GM21528 (cell line): ENCODE measurements around the gene BMI1.
"Not testable (repeated sequence)": the region's sequence is repeated elsewhere in the genome, so short reads cannot be mapped to it uniquely, and the experiment has no call there.

Source experiments
- ATAC-seq: cut with Tn5 transposase; IDR thresholded peaks from one replicate; pipeline ENCODE4 v1.9.1; 2021; ENCODE audit warnings: mild to moderate bottlenecking, moderate library complexity; ENCODE audit not compliant: unreplicated experiment, low FRiP score

Gene BMI1

GRCh38 chr10:22338185-22338900 lies 17.4 kb downstream of the BMI1 start:
- ATAC-seq = no peak

GRCh38 chr10:22338931-22339330 lies 18.0 kb downstream of the BMI1 start:
- no peak for ATAC-seq

GRCh38 chr10:22339761-22340328 lies 18.9 kb downstream of the BMI1 start:
- no peak for ATAC-seq

DNA sequence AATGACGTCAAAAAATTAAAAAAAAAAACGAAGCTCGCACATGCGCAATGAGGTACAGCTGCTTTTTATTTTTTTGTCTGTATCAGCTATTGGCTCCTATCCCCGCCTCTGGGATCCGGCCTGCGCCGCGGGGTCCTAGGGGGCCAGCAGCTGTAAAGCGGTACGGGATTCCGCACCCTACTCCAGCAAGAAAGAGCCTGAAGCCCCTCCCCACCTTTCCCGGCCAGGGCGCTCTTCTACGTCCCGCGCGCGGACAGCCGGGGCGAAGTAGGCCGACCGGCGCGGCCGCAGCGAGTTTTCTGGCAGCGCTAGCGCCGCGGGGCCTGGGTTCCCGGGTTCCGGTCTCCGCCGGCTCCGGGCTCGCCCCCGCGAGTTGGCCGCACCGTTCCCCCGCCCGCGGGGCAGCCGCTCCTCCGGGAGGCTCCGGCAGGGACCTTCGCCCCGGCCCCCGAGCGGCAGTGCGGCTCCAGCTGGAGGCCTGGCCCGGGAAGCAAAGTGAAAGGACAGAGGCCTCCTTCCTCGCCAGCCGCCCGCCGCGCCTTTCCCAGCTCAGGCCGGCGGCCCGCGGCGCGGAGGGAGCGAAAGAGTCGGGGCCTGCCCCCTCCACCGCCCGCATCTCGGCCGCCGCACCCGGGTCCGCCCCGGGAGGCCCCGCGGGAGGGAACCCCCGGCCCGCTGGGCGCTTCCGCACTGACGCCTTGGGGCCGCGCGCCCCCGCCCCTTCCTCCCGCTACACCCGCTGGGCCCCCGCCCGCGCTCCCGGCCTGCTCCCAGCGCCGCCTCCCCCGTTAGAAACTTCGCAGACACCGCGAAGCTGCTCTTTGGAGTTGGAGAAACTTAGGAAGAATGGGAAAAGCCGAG lies 19.7 kb downstream of the BMI1 start:
- peak; percentile 53 for ATAC-seq

GRCh38 chr10:22341190-22341925 lies 20.5 kb downstream of the BMI1 start:
- peak; percentile 18 for ATAC-seq

- no peak for ATAC-seq
These were observed 21.0 kb downstream of the BMI1 start for GRCh38 chr10:22341926-22342196.

- no peak for ATAC-seq
These were observed 21.5 kb downstream of the BMI1 start for GRCh38 chr10:22342421-22342820.

DNA sequence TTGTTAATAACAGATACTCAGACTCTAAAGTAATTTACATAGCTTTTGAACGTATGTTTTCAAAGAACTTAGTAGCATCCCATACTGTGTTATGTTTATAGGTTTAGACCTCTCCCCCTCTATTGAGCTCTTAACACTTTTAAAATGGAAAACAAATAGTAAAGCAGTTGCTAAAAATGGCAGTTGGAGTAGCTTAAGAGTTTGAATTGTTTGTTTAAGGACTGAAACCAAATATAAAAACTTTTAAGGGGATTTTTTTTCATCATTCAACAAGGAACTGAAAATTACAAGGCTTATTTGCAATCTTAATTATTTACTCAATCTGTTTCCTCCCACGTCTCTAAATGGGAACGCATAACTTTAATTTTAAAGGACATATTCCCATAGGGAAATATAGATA lies 22.8 kb downstream of the BMI1 start:
- no peak for ATAC-seq

DNA sequence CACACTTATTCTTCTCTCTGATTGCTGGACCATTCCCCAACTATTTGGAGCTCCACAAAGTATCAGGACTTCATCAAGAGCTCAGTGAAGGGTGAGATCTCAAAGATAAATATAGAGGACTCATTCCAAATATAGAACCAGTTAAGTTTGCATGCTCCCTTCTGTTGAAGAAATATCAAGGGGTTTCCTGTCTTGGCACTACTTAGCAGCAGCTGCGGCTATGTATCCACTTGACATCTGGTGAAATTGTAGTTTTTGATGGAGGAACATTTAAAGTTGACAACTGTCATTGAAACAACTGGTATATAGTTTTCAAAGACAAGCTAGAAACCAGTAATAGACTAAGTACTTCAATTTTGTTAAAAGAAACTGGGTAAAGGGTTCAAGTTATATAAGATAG lies 23.4 kb downstream of the BMI1 start:
- no peak for ATAC-seq

DNA sequence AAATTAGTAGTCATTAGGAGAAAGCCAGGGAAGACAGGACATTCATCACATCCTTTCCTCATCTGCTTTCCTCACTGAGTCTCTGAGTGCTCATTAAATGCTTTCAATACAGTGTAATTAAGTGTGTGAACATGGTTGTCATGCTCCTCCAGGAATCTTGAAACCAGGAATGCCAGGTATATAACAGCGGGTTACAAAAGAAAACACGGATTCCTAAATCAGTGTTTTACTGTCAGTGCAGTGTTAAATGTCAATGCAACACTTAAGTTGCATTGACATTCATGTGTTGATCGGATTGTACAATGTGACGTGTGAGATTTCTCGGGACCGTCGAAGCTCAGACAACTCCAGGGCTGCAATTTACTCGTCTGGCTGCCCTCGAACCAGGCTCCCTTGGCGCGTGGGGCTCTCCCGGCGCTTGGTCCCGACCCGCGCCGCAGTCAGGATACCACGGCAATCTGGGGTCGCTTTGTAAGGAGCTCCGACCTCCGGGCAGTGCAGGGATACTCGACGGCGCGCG lies 23.9 kb downstream of the BMI1 start:
- ATAC-seq = no peak

DNA sequence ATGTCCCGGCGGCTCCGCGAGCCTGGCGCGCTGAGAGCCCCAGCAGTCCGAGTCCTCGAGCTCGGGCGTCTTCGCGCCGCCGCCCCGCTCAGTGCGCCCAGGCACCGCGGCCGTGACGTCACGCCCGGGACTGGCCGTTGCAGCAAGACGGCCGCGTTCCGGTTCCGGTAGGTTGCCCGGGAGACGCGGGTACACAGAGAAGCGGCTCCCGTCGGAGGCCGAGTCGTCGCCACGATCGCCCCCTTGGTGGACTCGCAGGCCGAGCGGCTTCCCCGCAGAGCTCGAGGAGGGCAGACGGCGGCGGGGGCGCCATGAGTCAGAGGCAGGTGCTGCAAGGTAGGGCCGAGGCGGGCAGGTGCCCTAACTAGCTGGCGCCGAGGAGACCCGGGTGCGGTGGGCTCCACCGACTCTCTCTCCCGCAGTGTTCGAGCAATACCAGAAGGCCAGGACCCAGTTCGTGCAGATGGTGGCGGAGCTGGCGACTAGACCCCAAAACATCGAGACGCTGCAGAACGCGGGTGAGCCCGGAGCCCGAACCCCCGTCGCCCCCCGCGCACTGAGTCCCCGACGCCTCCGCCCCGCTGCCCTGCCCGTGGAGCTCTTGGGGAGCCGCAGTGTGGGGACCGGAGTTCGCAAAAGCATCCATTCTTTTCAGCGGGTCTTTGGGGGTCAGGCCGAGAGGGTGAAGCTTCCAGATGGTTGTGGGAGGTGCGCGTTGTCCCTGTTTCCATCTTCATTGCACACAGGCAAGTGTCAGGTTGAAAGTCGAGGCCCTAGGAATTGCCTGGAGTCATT lies 24.6 kb downstream of the BMI1 start, which contains the start of gene SPAG6:
TSS of gene SPAG6 (plus strand) at position 196 of the 795 bp plus-strand sequence. CDS start at position 312, 116 bp downstream.
- no peak for ATAC-seq

- ATAC-seq = no peak
These were observed 25.3 kb downstream of the BMI1 start for GRCh38 chr10:22346096-22346661.

DNA sequence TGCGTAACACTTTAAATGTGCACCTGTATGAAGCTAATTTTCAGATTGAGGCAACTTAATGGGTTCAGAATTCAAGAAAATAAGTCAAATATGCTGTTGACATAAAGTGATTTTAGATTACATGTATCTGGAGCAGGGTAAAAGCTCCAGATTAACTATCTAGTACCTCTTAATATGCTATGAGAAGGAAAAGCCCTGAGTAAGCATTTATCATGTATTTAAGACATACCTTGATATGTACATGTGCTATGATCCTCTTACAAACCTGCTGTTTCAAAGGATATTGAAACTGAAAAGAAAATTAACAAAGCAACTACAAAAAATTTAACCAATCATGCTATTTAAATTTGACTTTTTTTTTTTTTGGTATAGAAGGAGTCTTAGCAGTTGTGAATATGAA lies 28.9 kb downstream of the BMI1 start:
- no peak for ATAC-seq

GRCh38 chr10:22351131-22351703 lies 30.3 kb downstream of the BMI1 start:
- no peak for ATAC-seq

DNA sequence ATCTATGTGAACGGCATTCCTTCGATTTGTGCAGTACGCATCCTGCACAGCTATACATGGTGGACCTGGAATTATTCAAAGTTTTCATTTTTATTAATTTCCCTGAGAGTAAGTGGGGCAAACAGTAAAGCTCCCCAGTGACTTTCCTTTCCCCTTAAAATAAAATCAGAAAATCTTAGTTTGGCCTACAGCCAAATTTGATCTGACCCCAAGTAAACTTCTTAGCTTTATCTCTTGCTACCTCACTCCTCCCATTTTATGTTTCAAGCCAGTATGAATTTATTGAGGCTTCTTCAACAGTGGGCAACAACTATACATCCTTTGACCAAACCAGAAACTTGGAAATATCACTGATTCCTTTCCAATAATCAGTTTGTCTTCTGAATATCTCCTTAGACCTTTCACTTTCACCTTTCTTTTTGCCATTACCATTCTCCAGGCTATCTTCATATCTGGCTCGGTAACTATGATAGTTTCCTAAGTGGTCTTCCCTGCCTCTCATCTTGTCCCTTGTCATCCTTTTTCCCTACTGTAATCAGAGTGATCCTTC lies 35.5 kb downstream of the BMI1 start:
- ATAC-seq = no peak

GRCh38 chr10:22357770-22358169 lies 36.9 kb downstream of the BMI1 start:
- not testable (repeated sequence) for ATAC-seq

GRCh38 chr10:22363305-22363704 lies 42.4 kb downstream of the BMI1 start:
- no peak for ATAC-seq

- ATAC-seq = no peak
These were observed 43.7 kb downstream of the BMI1 start for GRCh38 chr10:22364407-22365140.
